Measurements from ENCODE around the gene NHP2. TPM values are rescaled to one million over a fixed set of nuclear protein-coding genes. Genes with fewer than 3 reads are reported as not detected.
A peak's percentile ranks its signal among the peaks of the same experiment; 100 is the strongest.

NHP2 gene
- total and polyA plus RNA-seq, 9 of the 15 experiments (the other 6 are each of a cell fraction or from before 2014, with no cell fraction given) = 52.8 to 622 (median 144) TPM

DNA sequence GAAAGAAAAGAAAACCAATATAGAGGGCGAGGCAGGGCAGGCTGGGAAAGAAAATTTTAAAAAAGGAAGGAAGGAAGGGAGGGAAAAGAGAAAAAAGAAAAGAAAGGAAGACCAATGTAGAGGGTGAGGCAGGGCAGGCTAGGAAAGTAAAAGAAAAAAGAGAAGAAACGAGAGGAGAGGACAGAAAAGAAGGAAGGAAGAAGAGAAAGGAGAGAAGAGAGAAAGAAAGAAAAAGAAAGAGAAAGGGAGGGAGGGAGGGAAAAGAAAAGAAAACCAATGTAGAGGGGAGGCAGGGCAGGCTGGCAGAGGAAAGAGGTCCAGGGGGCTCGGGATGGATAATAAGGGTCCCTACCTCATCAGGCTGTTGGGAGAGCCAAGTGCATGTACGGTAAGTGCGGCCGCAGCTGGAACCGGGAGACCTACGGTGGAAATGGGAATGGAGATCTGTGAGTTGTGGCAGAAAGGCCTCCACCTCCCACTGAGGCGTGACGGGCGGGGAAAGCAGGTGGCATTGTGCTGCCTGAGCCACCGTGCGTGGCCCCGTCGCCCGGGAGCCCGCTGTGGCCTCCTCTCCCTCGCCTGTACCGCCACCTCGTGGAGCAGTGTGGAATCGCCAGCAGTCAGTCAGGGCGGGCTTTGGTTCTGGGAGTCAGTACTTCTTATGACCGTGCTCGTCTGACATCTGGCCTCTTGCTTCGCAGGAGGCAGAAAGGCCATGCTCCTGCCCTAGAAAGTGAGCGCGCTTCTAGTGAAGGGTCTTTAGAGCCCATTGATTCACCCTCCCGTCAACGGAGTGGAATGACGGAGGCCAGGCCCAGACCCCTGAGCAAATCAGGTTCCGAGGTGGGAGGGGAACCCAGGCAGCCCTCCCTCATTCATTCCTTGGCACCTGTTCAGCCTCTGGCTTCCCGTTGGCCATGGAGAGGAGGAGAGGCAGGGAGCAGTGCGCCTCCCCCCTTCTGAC is 10.4 kb upstream of the NHP2 start (continued):
- TF ChIP-seq, protein P1, sequence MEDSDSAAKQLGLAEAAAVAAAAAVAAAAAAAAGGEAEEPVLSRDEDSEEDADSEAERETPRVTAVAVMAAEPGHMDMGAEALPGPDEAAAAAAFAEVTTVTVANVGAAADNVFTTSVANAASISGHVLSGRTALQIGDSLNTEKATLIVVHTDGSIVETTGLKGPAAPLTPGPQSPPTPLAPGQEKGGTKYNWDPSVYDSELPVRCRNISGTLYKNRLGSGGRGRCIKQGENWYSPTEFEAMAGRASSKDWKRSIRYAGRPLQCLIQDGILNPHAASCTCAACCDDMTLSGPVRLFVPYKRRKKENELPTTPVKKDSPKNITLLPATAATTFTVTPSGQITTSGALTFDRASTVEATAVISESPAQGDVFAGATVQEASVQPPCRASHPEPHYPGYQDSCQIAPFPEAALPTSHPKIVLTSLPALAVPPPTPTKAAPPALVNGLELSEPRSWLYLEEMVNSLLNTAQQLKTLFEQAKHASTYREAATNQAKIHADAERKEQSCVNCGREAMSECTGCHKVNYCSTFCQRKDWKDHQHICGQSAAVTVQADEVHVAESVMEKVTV (CRISPR knock-in tag; IDR thresholded peaks at IDR 0.05) = peak; percentile 94
- TF ChIP-seq XRCC5 (IDR thresholded peaks at IDR 0.05; ENCODE audit: low read depth, low read length) = 0 out of 2 replicates have a peak, but pooled peaks have one; percentile 43
- TF ChIP-seq EP300 (IDR thresholded peaks at IDR 0.05; ENCODE audit: low read length) = peak; percentile 18; the same call in 1 of the 2 replicates
- TF ChIP-seq, protein P2, sequence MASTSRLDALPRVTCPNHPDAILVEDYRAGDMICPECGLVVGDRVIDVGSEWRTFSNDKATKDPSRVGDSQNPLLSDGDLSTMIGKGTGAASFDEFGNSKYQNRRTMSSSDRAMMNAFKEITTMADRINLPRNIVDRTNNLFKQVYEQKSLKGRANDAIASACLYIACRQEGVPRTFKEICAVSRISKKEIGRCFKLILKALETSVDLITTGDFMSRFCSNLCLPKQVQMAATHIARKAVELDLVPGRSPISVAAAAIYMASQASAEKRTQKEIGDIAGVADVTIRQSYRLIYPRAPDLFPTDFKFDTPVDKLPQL (IDR thresholded peaks at IDR 0.05; ENCODE audit: extremely low read depth, insufficient read length) = no peak
- TF ChIP-seq HNRNPL (IDR thresholded peaks at IDR 0.05; ENCODE audit: low read depth, low read length) = peak; percentile 28; the same call in 1 of the 2 replicates
- TF ChIP-seq, protein P3, sequence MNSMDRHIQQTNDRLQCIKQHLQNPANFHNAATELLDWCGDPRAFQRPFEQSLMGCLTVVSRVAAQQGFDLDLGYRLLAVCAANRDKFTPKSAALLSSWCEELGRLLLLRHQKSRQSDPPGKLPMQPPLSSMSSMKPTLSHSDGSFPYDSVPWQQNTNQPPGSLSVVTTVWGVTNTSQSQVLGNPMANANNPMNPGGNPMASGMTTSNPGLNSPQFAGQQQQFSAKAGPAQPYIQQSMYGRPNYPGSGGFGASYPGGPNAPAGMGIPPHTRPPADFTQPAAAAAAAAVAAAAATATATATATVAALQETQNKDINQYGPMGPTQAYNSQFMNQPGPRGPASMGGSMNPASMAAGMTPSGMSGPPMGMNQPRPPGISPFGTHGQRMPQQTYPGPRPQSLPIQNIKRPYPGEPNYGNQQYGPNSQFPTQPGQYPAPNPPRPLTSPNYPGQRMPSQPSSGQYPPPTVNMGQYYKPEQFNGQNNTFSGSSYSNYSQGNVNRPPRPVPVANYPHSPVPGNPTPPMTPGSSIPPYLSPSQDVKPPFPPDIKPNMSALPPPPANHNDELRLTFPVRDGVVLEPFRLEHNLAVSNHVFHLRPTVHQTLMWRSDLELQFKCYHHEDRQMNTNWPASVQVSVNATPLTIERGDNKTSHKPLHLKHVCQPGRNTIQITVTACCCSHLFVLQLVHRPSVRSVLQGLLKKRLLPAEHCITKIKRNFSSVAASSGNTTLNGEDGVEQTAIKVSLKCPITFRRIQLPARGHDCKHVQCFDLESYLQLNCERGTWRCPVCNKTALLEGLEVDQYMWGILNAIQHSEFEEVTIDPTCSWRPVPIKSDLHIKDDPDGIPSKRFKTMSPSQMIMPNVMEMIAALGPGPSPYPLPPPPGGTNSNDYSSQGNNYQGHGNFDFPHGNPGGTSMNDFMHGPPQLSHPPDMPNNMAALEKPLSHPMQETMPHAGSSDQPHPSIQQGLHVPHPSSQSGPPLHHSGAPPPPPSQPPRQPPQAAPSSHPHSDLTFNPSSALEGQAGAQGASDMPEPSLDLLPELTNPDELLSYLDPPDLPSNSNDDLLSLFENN (IDR thresholded peaks at IDR 0.05; ENCODE audit: low read depth in 2 of 2, low read length in 2 of 2) = no peak
- TF ChIP-seq, protein P4, sequence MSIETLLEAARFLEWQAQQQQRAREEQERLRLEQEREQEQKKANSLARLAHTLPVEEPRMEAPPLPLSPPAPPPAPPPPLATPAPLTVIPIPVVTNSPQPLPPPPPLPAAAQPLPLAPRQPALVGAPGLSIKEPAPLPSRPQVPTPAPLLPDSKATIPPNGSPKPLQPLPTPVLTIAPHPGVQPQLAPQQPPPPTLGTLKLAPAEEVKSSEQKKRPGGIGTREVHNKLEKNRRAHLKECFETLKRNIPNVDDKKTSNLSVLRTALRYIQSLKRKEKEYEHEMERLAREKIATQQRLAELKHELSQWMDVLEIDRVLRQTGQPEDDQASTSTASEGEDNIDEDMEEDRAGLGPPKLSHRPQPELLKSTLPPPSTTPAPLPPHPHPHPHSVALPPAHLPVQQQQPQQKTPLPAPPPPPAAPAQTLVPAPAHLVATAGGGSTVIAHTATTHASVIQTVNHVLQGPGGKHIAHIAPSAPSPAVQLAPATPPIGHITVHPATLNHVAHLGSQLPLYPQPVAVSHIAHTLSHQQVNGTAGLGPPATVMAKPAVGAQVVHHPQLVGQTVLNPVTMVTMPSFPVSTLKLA (conservative IDR thresholded peaks at IDR 0.05) = peak in 1 of 2 experiments; percentile 25; a peak in 1 of 4 replicates
- TF ChIP-seq ARID2 (IDR thresholded peaks at IDR 0.05) = peak; percentile 89
- 0 out of 4 replicates have a peak, but pooled peaks of 1 of the 2 experiments have one; percentile 33 for TF ChIP-seq TBL1XR1 (IDR thresholded peaks at IDR 0.05; ENCODE audit: low read length in 2 of 2)
- peak; percentile 41 for TF ChIP-seq PHF20 (IDR thresholded peaks at IDR 0.05; ENCODE audit: partially characterized antibody)
- peak; percentile 32; the same call in 1 of the 2 replicates for TF ChIP-seq JUND (IDR thresholded peaks at IDR 0.05; ENCODE audit: borderline replicate concordance, low read depth, low read length)
- TF ChIP-seq JUND (tag; IDR thresholded peaks at IDR 0.05; ENCODE audit: borderline replicate concordance, low read depth, low read length) = no peak; the same call in 2 of the 3 replicates
- peak; percentile 48; the same call in 1 of the 2 replicates for TF ChIP-seq L3MBTL2 (IDR thresholded peaks at IDR 0.05)
- TF ChIP-seq, protein P5, sequence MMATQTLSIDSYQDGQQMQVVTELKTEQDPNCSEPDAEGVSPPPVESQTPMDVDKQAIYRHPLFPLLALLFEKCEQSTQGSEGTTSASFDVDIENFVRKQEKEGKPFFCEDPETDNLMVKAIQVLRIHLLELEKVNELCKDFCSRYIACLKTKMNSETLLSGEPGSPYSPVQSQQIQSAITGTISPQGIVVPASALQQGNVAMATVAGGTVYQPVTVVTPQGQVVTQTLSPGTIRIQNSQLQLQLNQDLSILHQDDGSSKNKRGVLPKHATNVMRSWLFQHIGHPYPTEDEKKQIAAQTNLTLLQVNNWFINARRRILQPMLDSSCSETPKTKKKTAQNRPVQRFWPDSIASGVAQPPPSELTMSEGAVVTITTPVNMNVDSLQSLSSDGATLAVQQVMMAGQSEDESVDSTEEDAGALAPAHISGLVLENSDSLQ (IDR thresholded peaks at IDR 0.05) = peak; percentile 47
- TF ChIP-seq TOE1 (IDR thresholded peaks at IDR 0.05; ENCODE audit: borderline replicate concordance) = no peak
- no peak for TF ChIP-seq TOE1 (CRISPR knock-in tag; IDR thresholded peaks at IDR 0.05; ENCODE audit: borderline replicate concordance, low read depth)

All from K562 (cell line).